PFSK-1 (cell line): ENCODE measurements around the gene LGR4.

Experiments used
- FOXP2 ChIP-seq: optimal IDR thresholded peaks from 2 replicates; pipeline ENCODE3; 2011; ENCODE audit warnings: borderline replicate concordance, control low read depth, inconsistent platforms; ENCODE audit not compliant: insufficient read depth; ENCODE audit errors: extremely low read length, extremely low read depth
- POLR2AphosphoS5 ChIP-seq: IDR thresholded peaks from 2 replicates; pipeline ENCODE4 v1.6.1; 2012; ENCODE audit warnings: low read depth, mild to moderate bottlenecking, control low read depth, low read length, moderate library complexity
- SIN3A ChIP-seq: IDR thresholded peaks from 2 replicates; pipeline ENCODE4 v1.6.1; 2012; ENCODE audit warnings: mild to moderate bottlenecking, low read length, moderate library complexity, borderline replicate concordance; ENCODE audit not compliant: insufficient read depth
- TAF1 ChIP-seq: IDR thresholded peaks from 2 replicates; pipeline ENCODE4 v1.6.1; 2012; ENCODE audit warnings: low read length, control low read depth, borderline replicate concordance; ENCODE audit not compliant: insufficient read depth
- TF ChIP-seq, protein P1 (sequence below), 2 experiments: IDR thresholded peaks; 2 replicates each; pipeline versions ENCODE4 v1.6.1 to v1.8.0; 2011 to 2012; ENCODE audit warnings: low read depth in 2 of 2, low read length in 2 of 2, control low read depth in 1 of 2, inconsistent platforms in 1 of 2, mild to moderate bottlenecking in 1 of 2, moderate library complexity in 1 of 2; ENCODE audit not compliant: insufficient read depth in 1 of 2

LGR4 gene

DNA sequence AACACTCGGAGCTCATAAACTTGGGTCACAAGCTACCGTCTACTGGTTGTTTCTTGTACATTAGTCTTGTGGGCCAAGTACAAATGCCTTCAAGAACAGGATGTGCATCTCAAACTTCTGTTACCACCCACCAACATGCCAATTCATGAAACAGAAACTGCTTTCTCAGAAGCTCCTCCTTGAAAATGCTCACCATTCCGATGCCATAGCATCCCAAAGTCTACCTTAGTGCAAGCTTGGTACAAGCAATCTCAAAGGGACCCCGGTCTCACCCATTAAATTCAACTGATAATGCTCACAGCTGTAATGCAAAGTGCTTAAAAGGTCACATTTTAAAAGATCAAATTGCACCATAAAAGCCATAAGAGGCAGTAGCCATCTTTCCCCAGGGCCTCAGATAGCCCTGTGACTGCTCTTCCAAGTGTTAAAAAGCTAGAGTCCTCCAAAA lies 77.8 kb downstream of the LGR4 start:
- TF ChIP-seq TAF1 (no peak), SIN3A (no peak), FOXP2 (no peak), POLR2AphosphoS5 (no peak)
- TF ChIP-seq, protein P1, sequence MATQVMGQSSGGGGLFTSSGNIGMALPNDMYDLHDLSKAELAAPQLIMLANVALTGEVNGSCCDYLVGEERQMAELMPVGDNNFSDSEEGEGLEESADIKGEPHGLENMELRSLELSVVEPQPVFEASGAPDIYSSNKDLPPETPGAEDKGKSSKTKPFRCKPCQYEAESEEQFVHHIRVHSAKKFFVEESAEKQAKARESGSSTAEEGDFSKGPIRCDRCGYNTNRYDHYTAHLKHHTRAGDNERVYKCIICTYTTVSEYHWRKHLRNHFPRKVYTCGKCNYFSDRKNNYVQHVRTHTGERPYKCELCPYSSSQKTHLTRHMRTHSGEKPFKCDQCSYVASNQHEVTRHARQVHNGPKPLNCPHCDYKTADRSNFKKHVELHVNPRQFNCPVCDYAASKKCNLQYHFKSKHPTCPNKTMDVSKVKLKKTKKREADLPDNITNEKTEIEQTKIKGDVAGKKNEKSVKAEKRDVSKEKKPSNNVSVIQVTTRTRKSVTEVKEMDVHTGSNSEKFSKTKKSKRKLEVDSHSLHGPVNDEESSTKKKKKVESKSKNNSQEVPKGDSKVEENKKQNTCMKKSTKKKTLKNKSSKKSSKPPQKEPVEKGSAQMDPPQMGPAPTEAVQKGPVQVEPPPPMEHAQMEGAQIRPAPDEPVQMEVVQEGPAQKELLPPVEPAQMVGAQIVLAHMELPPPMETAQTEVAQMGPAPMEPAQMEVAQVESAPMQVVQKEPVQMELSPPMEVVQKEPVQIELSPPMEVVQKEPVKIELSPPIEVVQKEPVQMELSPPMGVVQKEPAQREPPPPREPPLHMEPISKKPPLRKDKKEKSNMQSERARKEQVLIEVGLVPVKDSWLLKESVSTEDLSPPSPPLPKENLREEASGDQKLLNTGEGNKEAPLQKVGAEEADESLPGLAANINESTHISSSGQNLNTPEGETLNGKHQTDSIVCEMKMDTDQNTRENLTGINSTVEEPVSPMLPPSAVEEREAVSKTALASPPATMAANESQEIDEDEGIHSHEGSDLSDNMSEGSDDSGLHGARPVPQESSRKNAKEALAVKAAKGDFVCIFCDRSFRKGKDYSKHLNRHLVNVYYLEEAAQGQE (IDR thresholded peaks at IDR 0.05; ENCODE audit: insufficient read depth in 1 of 2, low read depth in 2 of 2, low read length in 2 of 2): no peak

DNA sequence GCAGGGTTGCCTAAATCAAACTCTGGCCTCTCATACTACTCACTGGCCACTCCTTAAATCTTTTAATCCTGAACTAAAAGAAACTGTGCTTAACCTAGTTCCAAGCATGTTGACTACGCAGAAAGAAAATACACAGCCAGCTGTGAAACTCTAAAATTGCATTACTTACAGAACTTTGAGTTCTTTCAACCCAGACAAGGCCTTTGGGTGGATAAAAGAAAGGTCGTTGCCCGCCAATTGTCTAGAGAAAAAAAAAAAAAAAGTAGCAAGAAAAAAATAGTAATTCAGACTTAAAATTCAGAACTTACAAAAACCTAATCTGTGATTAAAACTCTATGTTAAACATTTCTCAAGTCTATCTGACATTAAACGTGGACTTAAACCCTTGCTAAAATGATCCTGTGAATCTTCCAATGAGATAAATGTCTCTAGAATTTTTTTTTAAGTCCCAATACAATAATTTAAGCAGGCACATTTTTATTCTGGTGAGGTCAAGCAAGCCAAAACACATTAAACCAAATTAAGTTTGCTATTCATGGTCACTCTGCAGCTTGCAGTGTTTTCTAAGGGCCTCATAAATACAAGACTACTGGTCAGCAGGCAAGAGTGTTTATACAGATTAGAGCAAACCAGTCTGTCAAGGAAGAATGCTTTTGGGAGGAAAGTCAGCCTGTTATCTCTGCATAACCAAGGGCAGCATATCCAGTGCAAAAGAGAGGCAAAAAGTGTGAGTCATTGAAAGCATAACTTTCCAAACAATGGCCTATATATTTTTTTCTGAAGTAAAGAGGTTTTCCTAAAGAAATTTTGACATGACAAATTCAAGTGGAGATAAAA lies 80.1 kb downstream of the LGR4 start:
- no peak for TF ChIP-seq POLR2AphosphoS5
- TF ChIP-seq, protein P1 (IDR thresholded peaks at IDR 0.05; ENCODE audit: insufficient read depth in 1 of 2, low read depth in 2 of 2, low read length in 2 of 2): no peak
- no peak for TF ChIP-seq FOXP2
- TF ChIP-seq SIN3A: no peak
- TF ChIP-seq TAF1: no peak

DNA sequence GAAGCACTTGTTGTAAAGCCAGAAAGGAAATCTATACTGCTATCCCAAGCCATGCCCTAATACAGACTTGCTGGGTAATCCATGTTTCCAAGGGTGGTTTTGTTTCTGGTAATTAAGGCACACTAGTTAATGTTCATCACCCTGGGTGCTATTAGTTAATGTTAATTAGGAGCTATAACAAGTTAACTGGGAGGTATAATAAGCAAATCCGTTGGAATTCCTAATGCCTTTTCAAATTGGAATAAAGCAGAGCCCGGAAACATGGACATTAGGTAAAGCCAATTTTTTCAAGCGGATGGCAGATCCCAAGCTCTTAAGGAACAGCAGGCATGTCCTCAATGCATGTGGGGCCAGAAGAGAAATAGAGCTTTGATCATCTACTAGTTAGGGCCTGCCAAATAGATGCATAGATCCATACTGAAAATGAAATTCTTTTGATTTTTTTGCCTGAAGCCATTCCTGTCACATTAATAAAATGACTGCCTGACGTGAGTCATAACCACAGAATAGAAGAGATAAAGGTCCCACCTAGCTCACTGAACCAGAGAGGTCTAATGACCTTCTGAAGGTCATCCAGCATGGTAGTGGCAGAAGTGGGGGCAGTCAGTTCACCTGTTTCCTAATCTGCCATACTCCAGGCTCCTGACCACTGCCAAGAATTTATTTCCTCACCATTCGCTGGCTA lies 81.1 kb downstream of the LGR4 start:
- TF ChIP-seq TAF1: no peak
- no peak for TF ChIP-seq FOXP2
- no peak for TF ChIP-seq POLR2AphosphoS5
- no peak for TF ChIP-seq SIN3A
- TF ChIP-seq, protein P1 (IDR thresholded peaks at IDR 0.05; ENCODE audit: insufficient read depth in 1 of 2, low read depth in 2 of 2, low read length in 2 of 2): no peak

DNA sequence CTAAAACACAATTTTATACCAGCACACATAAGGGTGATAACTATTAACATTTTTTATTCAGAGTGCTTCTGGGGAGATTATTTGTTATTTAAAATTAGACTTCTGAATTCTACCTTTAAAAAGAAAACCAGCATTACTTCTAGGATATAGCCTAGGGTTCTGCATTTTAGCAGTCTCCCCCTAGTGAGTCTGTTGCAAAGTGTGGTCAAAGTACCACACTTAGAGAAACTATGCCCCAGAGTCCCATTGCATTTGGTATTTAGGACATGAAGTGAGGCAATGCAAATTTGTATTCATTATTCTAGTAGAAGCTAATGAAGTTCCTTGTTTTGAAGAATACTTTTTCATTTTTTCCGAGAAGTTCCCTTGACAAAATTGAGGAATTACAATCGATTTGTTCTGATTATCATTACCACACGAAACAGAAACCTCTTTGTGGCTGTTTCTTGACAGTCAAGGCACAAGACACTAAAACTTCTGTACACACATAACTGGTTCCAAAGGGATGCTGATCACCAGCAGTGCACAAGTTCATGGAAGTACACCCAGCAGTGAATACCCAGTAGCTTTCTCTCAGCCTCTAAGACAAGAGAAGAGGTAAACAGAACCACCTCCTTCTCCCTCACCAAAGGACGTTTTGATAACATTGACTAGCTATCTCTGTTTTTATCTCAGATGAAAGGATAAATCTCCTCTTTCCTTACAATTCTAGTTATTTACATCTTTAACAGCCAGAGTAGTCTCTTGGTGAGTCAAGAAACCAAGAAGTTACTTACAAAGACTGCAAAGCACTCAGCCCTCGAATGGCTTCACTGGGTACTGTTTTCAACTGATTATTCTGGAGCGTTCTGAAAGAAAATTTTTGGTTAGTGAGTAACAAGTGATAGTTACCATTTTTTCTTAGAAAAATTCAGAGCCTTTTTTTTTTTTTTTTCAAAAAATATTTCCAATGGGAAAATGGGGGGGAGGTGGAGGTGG lies 82.0 kb downstream of the LGR4 start:
- no peak for TF ChIP-seq TAF1
- TF ChIP-seq, protein P1 (IDR thresholded peaks at IDR 0.05; ENCODE audit: insufficient read depth in 1 of 2, low read depth in 2 of 2, low read length in 2 of 2): no peak
- no peak for TF ChIP-seq SIN3A
- TF ChIP-seq FOXP2: no peak
- TF ChIP-seq POLR2AphosphoS5: no peak
